Naive thymus-derived CD4-positive, alpha-beta T cell (primary cell): ENCODE data around the gene HSD11B1. TPM values are rescaled to one million over a fixed set of nuclear protein-coding genes. Genes with fewer than 3 reads are reported as not detected.
A peak's percentile ranks its signal among the peaks of the same experiment; 100 is the strongest.

ENCODE experiments used
- ATAC-seq: fragments of 150-1000 bp; cut with Tn5 transposase; 2 replicates; pipeline ENCODE4 v1.10.0; 2021; ENCODE audit warnings: mild to moderate bottlenecking, moderate library complexity
- CTCF ChIA-PET: fragments of 350-600 bp; sonication (Branson Sonifier 250); formaldehyde crosslinking; loops from one replicate; lab custom pipeline; 2021; ENCODE audit warnings: antibody characterized with exemption; lab: Charles Lee
- POLR2A ChIA-PET: fragments of 350-600 bp; sonication (Branson Sonifier 250); formaldehyde crosslinking; loops from one replicate; lab custom pipeline; 2021; ENCODE audit warnings: antibody characterized with exemption, inconsistent platforms; lab: Charles Lee
- DNase-seq, 9 donors: peaks; one replicate each; pipeline versions ENCODE4 v3.0.0 to v3.0.0-alpha.2; 2020 to 2022; ENCODE audit warnings: mixed read lengths in 1 of 9
- H3K27ac ChIP-seq: one replicate; pipeline ENCODE4 v1.7.0; 2013; ENCODE audit warnings: mild to moderate bottlenecking, low read depth, low read length, moderate library complexity
- H3K27me3 ChIP-seq, 2 donors: one replicate each; pipeline ENCODE4 v1.7.0; 2013; ENCODE audit warnings: low read length in 2 of 2, mild to moderate bottlenecking in 2 of 2, moderate library complexity in 2 of 2; ENCODE audit not compliant: control insufficient read depth in 2 of 2, insufficient read depth in 2 of 2
- H3K36me3 ChIP-seq, 3 experiments: 1 replicate in 2 of 3; 2 replicates in 1 of 3; pipeline ENCODE4 v1.7.0; 2013; ENCODE audit warnings: low read length in 3 of 3, mild to moderate bottlenecking in 3 of 3, moderate library complexity in 1 of 3; ENCODE audit not compliant: insufficient read depth in 3 of 3, control insufficient read depth in 2 of 3
- H3K4me1 ChIP-seq, 2 donors: one replicate each; pipeline ENCODE4 v1.7.0; 2013; ENCODE audit warnings: low read length in 2 of 2, mild to moderate bottlenecking in 2 of 2, moderate library complexity in 1 of 2; ENCODE audit not compliant: control insufficient read depth in 2 of 2, insufficient read depth in 2 of 2
- H3K4me3 ChIP-seq: 2 replicates; pipeline ENCODE4 v1.7.0; 2013; ENCODE audit warnings: mild to moderate bottlenecking, low read length
- H3K9me3 ChIP-seq, 3 experiments: 1 replicate in 2 of 3; 2 replicates in 1 of 3; pipeline ENCODE4 v1.7.0; 2013; ENCODE audit warnings: low read length in 3 of 3; ENCODE audit not compliant: control insufficient read depth in 2 of 3
- H3K27ac Mint-ChIP-seq, 9 donors: one replicate each; pipeline ENCODE4 v1.8.0; 2020 to 2022; ENCODE audit warnings: mixed read lengths in 9 of 9, mild to moderate bottlenecking in 8 of 9, moderate library complexity in 5 of 9, inconsistent platforms in 2 of 9
- H3K27me3 Mint-ChIP-seq, 5 donors: one replicate each; pipeline ENCODE4 v1.8.0; 2021 to 2022; ENCODE audit warnings: mixed read lengths in 5 of 5, mild to moderate bottlenecking in 1 of 5
- H3K36me3 Mint-ChIP-seq, 5 donors: one replicate each; pipeline ENCODE4 v1.8.0; 2020 to 2022; ENCODE audit warnings: mixed read lengths in 5 of 5, mild to moderate bottlenecking in 3 of 5, inconsistent platforms in 1 of 5
- H3K4me1 Mint-ChIP-seq, 7 donors: one replicate each; pipeline ENCODE4 v1.8.0; 2020 to 2022; ENCODE audit warnings: mixed read lengths in 7 of 7, mild to moderate bottlenecking in 3 of 7, inconsistent platforms in 1 of 7
- H3K4me3 Mint-ChIP-seq, 10 donors: one replicate each; pipeline ENCODE4 v1.8.0; 2020 to 2022; ENCODE audit warnings: mild to moderate bottlenecking in 10 of 10, mixed read lengths in 10 of 10, moderate library complexity in 6 of 10, inconsistent platforms in 2 of 10
- H3K9me3 Mint-ChIP-seq, 11 donors: one replicate each; pipeline ENCODE4 v1.8.0; 2020 to 2022; ENCODE audit warnings: mixed read lengths in 11 of 11, mild to moderate bottlenecking in 4 of 11, inconsistent platforms in 1 of 11, moderate library complexity in 1 of 11
- intact Hi-C, 2 donors: fragments of 100-400 bp; cut with micrococcal nuclease; formaldehyde crosslinking; loops; one replicate each; pipeline ENCODE4 v1.15.1; 2023
- polyA plus RNA-seq, 2 donors: library from polyadenylated mRNA; unstranded; fragments of 300-500 nt; fragmentation: Illumina TruSeq; gene quantifications; one replicate each; pipeline ENCODE4 v1.2.3, GENCODE V29; 2021
- total RNA-seq, 6 experiments: library from RNA in 5 of 6; stranded (reverse) in 5 of 6; gene quantifications; 1 replicate in 5 of 6; 2 replicates in 1 of 6; pipeline ENCODE4 v1.2.3 and lab custom pipeline; 2021 to 2026

Gene HSD11B1
- total and polyA plus RNA-seq, 7 experiments from 2014 or later, result 0.18 to 3.6 (median 0.50) TPM; not detected in 3

- no peak overlapping the region for H3K27ac Mint-ChIP-seq
- peaks cover 0 to 11% (median 0%) of the 10 kb centered on the region in 11 donors for H3K9me3 Mint-ChIP-seq
- ChIA-PET CTCF (interaction anchor here (1.1 to 1.4 kb wide), 2 partner anchors 10 to 16 kb away, joined by 3 read pairs; no protein-coding TSS in a partner anchor), POLR2A (interaction anchor here (1.1 to 1.3 kb wide), 3 partner anchors 10 to 41 kb away, joined by 3 to 4 read pairs (median 3); no protein-coding TSS in a partner anchor)
- intact Hi-C loops, result no loop called here
- H3K4me1 Mint-ChIP-seq, result peaks cover 0 to 33% (median 0%) of the 10 kb centered on the region in 7 donors
- H3K9me3 ChIP-seq, result no peaks in the 10 kb centered on the region
- no peak overlapping the region for H3K4me3 Mint-ChIP-seq
- H3K27me3 Mint-ChIP-seq, result no peaks in the 10 kb centered on the region
- H3K4me3 ChIP-seq, result no peak overlapping the region
- no peak for DNase-seq
- no peaks in the 10 kb centered on the region for H3K36me3 ChIP-seq
- ATAC-seq, result peak; percentile 57
- no peaks in the 10 kb centered on the region for H3K4me1 ChIP-seq
- H3K27me3 ChIP-seq, result no peaks in the 10 kb centered on the region
- H3K36me3 Mint-ChIP-seq, result peaks cover 0 to 17% (median 0%) of the 10 kb centered on the region in 5 donors
- H3K27ac ChIP-seq, result no peak overlapping the region
Observed at GRCh38 chr1:209733409-209734192, 29.0 kb downstream of the HSD11B1 start.

GRCh38 chr1:209736490-209737117 lies 32.0 kb downstream of the HSD11B1 start:
- H3K9me3 ChIP-seq, result no peaks in the 10 kb centered on the region
- CTCF ChIA-PET, result interaction anchor here (0.6 to 1.4 kb wide), 4 partner anchors 12 to 160 kb away, joined by 3 to 5 read pairs (median 4); no protein-coding TSS in a partner anchor

GRCh38 chr1:209737118-209737505 lies 32.5 kb downstream of the HSD11B1 start:
- H3K4me1 ChIP-seq, result no peaks in the 10 kb centered on the region
- H3K27me3 ChIP-seq, result no peaks in the 10 kb centered on the region
- POLR2A ChIA-PET, result no interaction called here
- ATAC-seq (no peak), DNase-seq (no peak)
- no peak overlapping the region for H3K27ac ChIP-seq
- peaks cover 0 to 4% (median 0%) of the 10 kb centered on the region in 11 donors for H3K9me3 Mint-ChIP-seq
- no peaks in the 10 kb centered on the region for H3K9me3 ChIP-seq
- H3K4me3 Mint-ChIP-seq, result no peak overlapping the region
- H3K36me3 ChIP-seq, result no peaks in the 10 kb centered on the region
- CTCF ChIA-PET, result interaction anchor here (1.1 to 1.4 kb wide), 3 partner anchors 12 to 160 kb away, joined by 3 to 5 read pairs (median 4); no protein-coding TSS in a partner anchor
- peaks cover 0 to 6% (median 0%) of the 10 kb centered on the region in 5 donors for H3K36me3 Mint-ChIP-seq
- intact Hi-C loops, result no loop called here
- peaks cover 6 to 36% (median 8%) of the 10 kb centered on the region in 7 donors for H3K4me1 Mint-ChIP-seq
- H3K27ac Mint-ChIP-seq, result no peak overlapping the region
- H3K27me3 Mint-ChIP-seq, result no peaks in the 10 kb centered on the region
- H3K4me3 ChIP-seq, result no peak overlapping the region

More at GRCh38 chr1:209736490-209737117, 32.0 kb downstream of the HSD11B1 start:
- Mint-ChIP-seq H3K4me1 (peaks cover 1 to 32% (median 3%) of the 10 kb centered on the region in 7 donors), H3K36me3 (peaks cover 0 to 6% (median 0%) of the 10 kb centered on the region in 5 donors), H3K27me3 (no peaks in the 10 kb centered on the region), H3K27ac (peak overlapping the region in 1 of 9 donors; percentile 3), H3K4me3 (no peak overlapping the region), H3K9me3 (peaks cover 0 to 4% (median 0%) of the 10 kb centered on the region in 11 donors)
- Histone ChIP-seq H3K27me3 (no peaks in the 10 kb centered on the region), H3K4me1 (no peaks in the 10 kb centered on the region), H3K36me3 (no peaks in the 10 kb centered on the region), H3K4me3 (no peak overlapping the region), H3K27ac (no peak overlapping the region)
- intact Hi-C loops, result no loop called here
- POLR2A ChIA-PET, result interaction anchor here (1.1 kb wide), 1 partner anchor 32 kb away, joined by 4 read pairs; no protein-coding TSS in a partner anchor
- ATAC-seq, result no peak
- DNase-seq, result no peak

DNA sequence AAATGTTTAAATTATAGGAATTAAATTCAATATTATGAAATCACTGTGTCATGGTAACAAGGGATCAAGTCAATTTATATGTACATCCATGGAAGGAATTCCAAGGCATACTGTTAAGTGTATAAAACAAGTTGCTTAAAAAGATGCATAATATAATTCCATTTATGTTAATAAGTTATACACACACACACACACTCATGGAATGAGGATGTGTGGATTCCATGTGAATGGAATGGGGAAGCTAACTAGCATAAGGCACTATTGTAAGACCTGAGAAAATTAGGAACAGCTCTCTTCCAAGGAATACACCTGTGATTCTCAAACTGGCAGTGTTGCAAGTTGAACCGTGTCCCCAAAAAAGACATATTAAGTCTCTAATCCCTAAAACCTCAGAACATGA lies 33.6 kb downstream of the HSD11B1 start:
- H3K9me3 Mint-ChIP-seq, result peaks cover 0 to 2% (median 0%) of the 10 kb centered on the region in 11 donors
- H3K27ac Mint-ChIP-seq, result no peak overlapping the region
- intact Hi-C loops, result no loop called here
- ATAC-seq, result no peak
- H3K9me3 ChIP-seq, result no peaks in the 10 kb centered on the region
- H3K36me3 ChIP-seq, result no peaks in the 10 kb centered on the region
- no peak overlapping the region for H3K4me3 Mint-ChIP-seq
- DNase-seq, result no peak
- CTCF ChIA-PET, result interaction anchor here (0.7 kb wide), 1 partner anchor 169 kb away, joined by 3 read pairs; no protein-coding TSS in a partner anchor
- peaks cover 0 to 4% (median 0%) of the 10 kb centered on the region in 5 donors for H3K36me3 Mint-ChIP-seq
- H3K27me3 Mint-ChIP-seq, result no peaks in the 10 kb centered on the region
- POLR2A ChIA-PET, result no interaction called here
- no peaks in the 10 kb centered on the region for H3K4me1 ChIP-seq
- no peaks in the 10 kb centered on the region for H3K27me3 ChIP-seq
- no peak overlapping the region for H3K27ac ChIP-seq
- no peak overlapping the region for H3K4me3 ChIP-seq
- peaks cover 8 to 46% (median 9%) of the 10 kb centered on the region in 7 donors for H3K4me1 Mint-ChIP-seq

DNA sequence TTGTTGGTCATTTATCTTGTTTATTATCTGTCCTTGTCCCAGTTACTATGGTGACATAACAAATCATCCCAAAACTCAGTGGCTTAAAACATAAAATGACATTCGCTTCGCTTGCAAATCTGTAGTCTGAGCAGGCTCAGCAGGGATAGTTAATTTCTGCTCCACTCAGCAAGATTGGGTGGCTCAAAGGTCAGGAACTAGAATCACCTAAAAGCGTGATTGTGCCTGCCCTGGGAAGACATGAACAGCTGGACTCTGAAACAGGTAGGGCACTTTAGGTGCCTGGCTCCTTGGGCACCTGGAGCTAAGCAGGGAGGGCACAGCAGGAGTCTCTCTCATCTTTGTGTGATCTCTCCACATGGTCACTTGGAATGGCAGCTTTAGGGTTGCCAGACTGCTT lies 36.5 kb downstream of the HSD11B1 start:
- H3K27me3 ChIP-seq, result no peaks in the 10 kb centered on the region
- no peaks in the 10 kb centered on the region for H3K36me3 ChIP-seq
- peak overlapping the region in 2 of 9 donors; percentile 26 to 28 for H3K27ac Mint-ChIP-seq
- intact Hi-C loops, result no loop called here
- peaks cover 8 to 40% (median 10%) of the 10 kb centered on the region in 7 donors for H3K4me1 Mint-ChIP-seq
- H3K27ac ChIP-seq, result no peak overlapping the region
- peaks cover 0 to 2% (median 0%) of the 10 kb centered on the region in 11 donors for H3K9me3 Mint-ChIP-seq
- POLR2A ChIA-PET, result interaction anchor here (37.2 kb wide), 1 partner anchor 36 kb away, joined by 1558 read pairs; the partner anchor contains the start of gene C1orf74
- no peaks in the 10 kb centered on the region for H3K9me3 ChIP-seq
- DNase-seq, result no peak
- H3K4me3 ChIP-seq, result no peak overlapping the region
- no peak overlapping the region for H3K4me3 Mint-ChIP-seq
- CTCF ChIA-PET, result no interaction called here
- no peaks in the 10 kb centered on the region for H3K36me3 Mint-ChIP-seq
- no peak for ATAC-seq
- no peaks in the 10 kb centered on the region for H3K27me3 Mint-ChIP-seq
- no peaks in the 10 kb centered on the region for H3K4me1 ChIP-seq

- H3K4me3 ChIP-seq, result no peak overlapping the region
- no peak overlapping the region for H3K27ac ChIP-seq
- H3K27me3 ChIP-seq, result no peaks in the 10 kb centered on the region
- Mint-ChIP-seq H3K9me3 (peaks cover 0 to 2% (median 0%) of the 10 kb centered on the region in 11 donors), H3K27ac (peak overlapping the region in 3 of 9 donors; percentile 28 to 43 (median 30)), H3K4me3 (no peak overlapping the region), H3K36me3 (no peaks in the 10 kb centered on the region), H3K4me1 (peaks cover 8 to 40% (median 10%) of the 10 kb centered on the region in 7 donors), H3K27me3 (no peaks in the 10 kb centered on the region)
- no peaks in the 10 kb centered on the region for H3K4me1 ChIP-seq
- no peaks in the 10 kb centered on the region for H3K36me3 ChIP-seq
- ATAC-seq, result no peak
- POLR2A ChIA-PET, result interaction anchor here (37.2 kb wide), 1 partner anchor 35 kb away, joined by 1558 read pairs; the partner anchor contains the start of gene C1orf74
- CTCF ChIA-PET, result no interaction called here
- H3K9me3 ChIP-seq, result no peaks in the 10 kb centered on the region
- no peak for DNase-seq
- intact Hi-C loops, result no loop called here
Observed at GRCh38 chr1:209741889-209742288, 37.2 kb downstream of the HSD11B1 start.
